Hypothalamus (tissue), 51 donors: ENCODE data around the gene MRPL23.

Experiments used
- DNase-seq, 51 donors: peaks; one replicate each; lab custom pipeline; 2025; lab: John Stamatoyannopoulos, UW

MRPL23 gene

GRCh38 chr11:1988667-1989317 is 41.7 kb downstream of the MRPL23 start:
- DNase-seq = no peak

GRCh38 chr11:1989953-1990352 is 42.8 kb downstream of the MRPL23 start:
- DNase-seq = no peak

GRCh38 chr11:1990872-1991578 is 43.9 kb downstream of the MRPL23 start:
- DNase-seq = no peak

GRCh38 chr11:1992111-1992510 is 45.0 kb downstream of the MRPL23 start:
- no peak for DNase-seq

GRCh38 chr11:1994121-1994520 is 47.0 kb downstream of the MRPL23 start:
- DNase-seq = no peak

GRCh38 chr11:1997755-1998154 is 50.6 kb downstream of the MRPL23 start, which contains the start of gene H19:
H19 (minus strand) TSS chr11:1997842.
- DNase-seq = no peak

- no peak for DNase-seq
Measured at GRCh38 chr11:1998290-1998689, 51.2 kb downstream of the MRPL23 start.

GRCh38 chr11:1998861-1999260 is 51.7 kb downstream of the MRPL23 start:
- DNase-seq = no peak

- DNase-seq = no peak
Measured at GRCh38 chr11:2002042-2002776, 55.1 kb downstream of the MRPL23 start.

GRCh38 chr11:2002807-2003206 is 55.7 kb downstream of the MRPL23 start:
- DNase-seq = no peak

GRCh38 chr11:2004466-2004865 is 57.3 kb downstream of the MRPL23 start:
- no peak for DNase-seq
